Fibroblast of peridontal ligament (primary cell): ENCODE measurements around the gene CCNI2.

Experiments
- DNase-seq: peaks from one replicate; pipeline ENCODE4 v3.0.0-alpha.2; 2010; ENCODE audit errors: extremely low read depth

CCNI2 gene

GRCh38 chr5:132750471-132751230 lies 3.4 kb downstream of the CCNI2 start:
- no peak for DNase-seq

GRCh38 chr5:132751444-132751843 lies 4.2 kb downstream of the CCNI2 start:
- DNase-seq: peak; percentile 100

- no peak for DNase-seq
Observed at GRCh38 chr5:132751971-132752580, 4.8 kb downstream of the CCNI2 start.

GRCh38 chr5:132752581-132753125 lies 5.4 kb downstream of the CCNI2 start:
- DNase-seq: no peak

GRCh38 chr5:132753135-132753987 lies 6.1 kb downstream of the CCNI2 start:
- peak; percentile 20 for DNase-seq

GRCh38 chr5:132754111-132754510 lies 6.9 kb downstream of the CCNI2 start:
- no peak for DNase-seq

- peak; percentile 60 for DNase-seq
Observed at GRCh38 chr5:132754947-132755346, 7.7 kb downstream of the CCNI2 start.

- no peak for DNase-seq
Observed at GRCh38 chr5:132756542-132756941, 9.3 kb downstream of the CCNI2 start.

- no peak for DNase-seq
Observed at GRCh38 chr5:132758451-132758850, 11.2 kb downstream of the CCNI2 start.

- DNase-seq: no peak
Observed at GRCh38 chr5:132759114-132760048, 12.2 kb downstream of the CCNI2 start.

- no peak for DNase-seq
Observed at GRCh38 chr5:132760049-132760420, 12.8 kb downstream of the CCNI2 start.

- no peak for DNase-seq
Observed at GRCh38 chr5:132760601-132761317, 13.5 kb downstream of the CCNI2 start.

- DNase-seq: no peak
Observed at GRCh38 chr5:132761321-132762240, 14.4 kb downstream of the CCNI2 start.

GRCh38 chr5:132762246-132763000 lies 15.2 kb downstream of the CCNI2 start:
- DNase-seq: no peak

GRCh38 chr5:132763181-132764036 lies 16.2 kb downstream of the CCNI2 start:
- no peak for DNase-seq

- no peak for DNase-seq
Observed at GRCh38 chr5:132764051-132764450, 16.8 kb downstream of the CCNI2 start.

GRCh38 chr5:132764671-132765238 lies 17.5 kb downstream of the CCNI2 start:
- no peak for DNase-seq
